ENCODE measurements around the gene VPS37D.
"Not testable (repeated sequence)": the region's sequence is repeated elsewhere in the genome, so short reads cannot be mapped to it uniquely, and the experiment has no call there.

VPS37D gene, protein sequence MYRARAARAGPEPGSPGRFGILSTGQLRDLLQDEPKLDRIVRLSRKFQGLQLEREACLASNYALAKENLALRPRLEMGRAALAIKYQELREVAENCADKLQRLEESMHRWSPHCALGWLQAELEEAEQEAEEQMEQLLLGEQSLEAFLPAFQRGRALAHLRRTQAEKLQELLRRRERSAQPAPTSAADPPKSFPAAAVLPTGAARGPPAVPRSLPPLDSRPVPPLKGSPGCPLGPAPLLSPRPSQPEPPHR

DNA sequence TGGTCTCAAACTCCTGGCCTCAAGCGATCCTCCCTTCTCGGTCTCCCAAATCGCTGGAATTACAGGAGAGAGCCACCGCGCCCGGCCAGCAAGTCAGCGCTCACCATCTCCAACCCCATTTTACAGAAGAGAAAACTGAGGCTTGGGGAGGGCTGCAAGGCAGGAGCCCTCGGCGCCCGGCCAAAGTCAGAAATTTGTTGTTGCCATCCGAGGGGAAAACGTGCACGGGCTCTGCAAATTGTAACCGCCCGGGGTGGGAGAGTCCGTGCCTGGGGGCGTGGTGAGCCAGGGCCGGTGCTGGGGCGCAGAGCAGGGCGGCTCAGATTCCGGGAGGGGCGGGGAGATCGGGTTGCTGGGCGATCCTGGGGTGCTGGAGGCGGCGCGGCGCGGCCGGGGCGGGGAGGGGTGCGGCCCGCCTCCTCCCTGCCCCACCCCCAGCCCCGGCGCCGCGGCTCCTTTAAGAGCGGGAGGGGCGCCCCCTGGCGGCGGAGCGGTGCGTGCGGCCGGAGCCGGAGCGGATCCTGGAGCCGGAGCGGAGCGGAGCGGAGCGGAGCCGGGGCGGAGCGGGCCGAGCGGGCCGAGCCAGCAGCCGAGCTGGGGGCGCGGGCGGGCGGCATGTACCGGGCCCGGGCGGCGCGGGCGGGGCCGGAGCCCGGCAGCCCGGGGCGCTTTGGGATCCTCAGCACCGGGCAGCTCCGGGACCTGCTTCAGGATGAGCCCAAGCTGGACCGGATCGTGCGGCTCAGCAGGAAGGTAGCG, at the start of gene VPS37D:
VPS37D (plus strand) TSS at position 488 of the 759 bp plus-strand sequence; CDS start at position 616, 128 bp downstream.
- peak; percentile 85 for DNase-seq (ENCODE audit: low spot score)

DNA sequence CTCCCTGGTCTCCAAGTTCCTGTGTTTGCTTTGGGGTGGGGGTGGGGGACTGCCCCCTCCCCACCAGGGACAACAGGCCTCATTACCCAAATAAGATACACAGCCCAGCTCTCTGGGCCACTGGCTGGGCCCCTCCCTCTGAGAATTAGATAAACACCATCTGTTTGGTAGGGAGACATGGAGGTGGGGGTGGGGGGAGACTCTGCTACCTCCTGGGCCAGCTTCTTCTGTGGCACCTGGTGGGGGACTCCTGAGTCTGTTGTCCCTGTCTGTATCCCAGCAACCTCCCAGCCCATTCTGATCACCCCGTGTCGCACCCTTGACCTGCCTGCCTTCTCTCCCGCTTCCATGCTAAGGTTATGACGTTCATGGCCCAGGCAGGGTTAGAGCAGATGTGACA, 49.1 kb upstream of the VPS37D start:
- no peak for DNase-seq (ENCODE audit: low spot score)

DNA sequence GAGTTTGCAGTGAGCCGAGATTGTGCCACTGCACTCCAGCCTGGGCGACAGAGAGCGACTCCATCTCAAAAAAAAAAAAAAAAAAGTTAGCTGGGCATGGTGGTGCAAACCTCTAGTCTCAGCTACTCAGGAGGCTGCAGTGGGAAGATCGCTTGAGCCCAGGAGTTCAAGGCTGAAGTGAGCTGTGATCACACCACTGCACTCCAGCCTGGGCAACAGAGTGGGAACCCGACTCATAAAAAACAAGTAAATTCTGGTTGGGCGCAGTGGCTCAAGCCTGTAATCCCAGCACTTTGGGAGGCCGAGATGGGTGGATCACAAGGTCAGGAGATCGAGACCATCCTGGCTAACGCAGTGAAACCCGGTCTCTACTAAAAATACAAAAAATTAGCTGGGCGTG, 48.2 kb upstream of the VPS37D start:
- not testable (repeated sequence) for DNase-seq (ENCODE audit: low spot score)

DNA sequence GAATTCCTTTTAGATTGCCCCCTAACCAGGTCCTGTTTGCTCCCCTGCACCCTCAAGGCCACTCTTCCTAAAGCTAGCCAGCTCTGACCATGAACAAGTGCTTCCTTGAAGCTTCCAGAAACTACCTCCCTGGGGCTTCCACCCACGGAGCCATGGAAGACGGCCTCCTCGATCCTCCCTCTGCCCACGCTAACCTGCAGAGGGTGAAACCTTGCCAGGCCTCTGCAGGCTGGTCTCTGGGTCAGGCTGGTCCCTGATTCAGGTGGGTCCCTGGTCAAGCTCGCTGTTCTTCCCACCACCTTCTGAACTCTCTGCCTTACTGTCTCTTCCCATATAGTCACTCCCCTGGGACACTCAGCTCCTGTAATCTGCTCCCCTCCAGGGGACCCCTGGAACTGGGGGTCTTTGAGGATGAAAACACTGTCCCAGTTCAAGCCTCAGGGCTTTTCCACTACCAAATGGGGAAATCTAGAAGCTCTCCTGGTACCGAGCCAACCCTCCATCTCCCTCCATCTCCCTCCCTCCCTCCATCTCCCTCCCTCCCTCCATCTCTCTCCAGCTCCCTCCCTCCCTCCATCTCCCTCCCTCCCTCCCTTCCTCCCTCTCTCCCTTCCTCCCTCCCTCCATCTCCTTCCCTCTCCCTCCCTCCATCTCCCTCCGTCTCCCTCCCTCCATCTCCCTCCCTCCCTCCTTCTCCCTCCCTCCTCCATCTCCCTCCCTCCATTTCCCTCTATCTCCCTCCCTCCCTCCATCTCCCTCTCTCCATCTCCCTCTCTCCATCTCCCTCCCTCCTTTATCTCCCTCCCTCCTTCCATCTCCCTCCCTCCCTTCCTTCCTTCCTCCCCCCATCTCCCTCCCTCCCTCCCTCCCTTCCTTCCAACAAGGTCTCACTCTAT, 46.2 kb upstream of the VPS37D start:
- no peak for DNase-seq (ENCODE audit: low spot score)

DNA sequence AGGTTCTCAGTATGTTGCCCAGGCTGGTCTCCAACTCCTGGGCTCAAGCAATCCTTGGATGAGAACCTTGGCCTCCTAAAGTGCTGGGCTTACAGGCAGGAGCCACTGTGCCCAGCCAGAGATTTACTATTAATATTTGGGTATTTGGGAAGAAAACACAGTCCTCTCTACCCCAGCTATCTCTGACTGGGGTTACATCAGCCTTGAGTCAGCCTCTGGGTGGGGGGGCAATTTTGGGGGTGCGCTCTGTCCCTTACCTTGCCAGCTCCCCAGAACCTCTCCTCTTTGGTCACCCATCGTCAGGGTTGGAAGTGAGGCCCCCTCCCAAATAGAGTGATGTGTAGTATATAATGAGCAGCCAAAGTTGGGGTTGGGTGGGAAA, 45.1 kb upstream of the VPS37D start:
- no peak for DNase-seq (ENCODE audit: low spot score)

DNA sequence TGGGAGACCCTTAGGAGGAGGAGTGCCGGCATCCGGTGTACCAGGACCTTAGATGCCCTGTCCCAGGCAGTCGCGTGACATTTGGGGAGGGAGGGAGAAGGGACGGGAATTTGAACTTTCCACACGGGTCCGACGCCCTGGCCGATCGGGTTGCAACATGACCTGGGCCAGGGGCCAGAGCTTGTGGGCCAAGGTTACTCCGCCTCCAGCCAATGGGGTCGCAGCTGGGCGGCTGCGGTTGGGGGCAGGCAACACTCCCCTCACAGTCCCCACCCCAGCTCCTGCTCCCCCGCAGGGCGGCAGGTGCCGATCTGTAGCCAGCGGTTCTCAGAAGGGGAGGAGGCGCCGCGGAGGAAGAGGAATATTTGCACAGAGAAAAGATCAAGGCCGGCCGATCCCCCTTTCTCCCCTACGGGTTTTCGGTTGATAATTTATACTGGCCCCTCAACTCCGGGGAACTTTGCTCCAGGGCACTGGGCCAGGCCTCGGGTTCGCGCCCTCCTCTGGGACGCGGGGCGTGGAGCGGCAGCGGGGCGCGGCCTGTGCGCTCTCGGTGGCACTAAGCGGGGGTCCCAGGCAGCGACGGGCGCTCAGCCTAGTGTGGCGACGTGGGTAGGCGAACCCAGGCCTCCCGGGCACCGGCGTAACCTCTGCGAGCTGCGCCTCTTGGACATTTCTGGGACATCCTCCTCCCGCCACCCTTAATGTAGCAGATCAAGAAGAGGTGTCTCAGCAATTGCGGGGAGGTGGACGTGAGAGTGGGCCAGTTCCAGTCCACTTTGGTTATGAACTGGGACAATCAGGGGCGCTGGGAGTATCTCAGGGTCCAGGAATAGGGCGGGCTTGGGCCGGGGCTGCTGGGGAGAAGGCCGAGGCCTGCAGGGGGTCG, 44.5 kb upstream of the VPS37D start:
- no peak for DNase-seq (ENCODE audit: low spot score)

DNA sequence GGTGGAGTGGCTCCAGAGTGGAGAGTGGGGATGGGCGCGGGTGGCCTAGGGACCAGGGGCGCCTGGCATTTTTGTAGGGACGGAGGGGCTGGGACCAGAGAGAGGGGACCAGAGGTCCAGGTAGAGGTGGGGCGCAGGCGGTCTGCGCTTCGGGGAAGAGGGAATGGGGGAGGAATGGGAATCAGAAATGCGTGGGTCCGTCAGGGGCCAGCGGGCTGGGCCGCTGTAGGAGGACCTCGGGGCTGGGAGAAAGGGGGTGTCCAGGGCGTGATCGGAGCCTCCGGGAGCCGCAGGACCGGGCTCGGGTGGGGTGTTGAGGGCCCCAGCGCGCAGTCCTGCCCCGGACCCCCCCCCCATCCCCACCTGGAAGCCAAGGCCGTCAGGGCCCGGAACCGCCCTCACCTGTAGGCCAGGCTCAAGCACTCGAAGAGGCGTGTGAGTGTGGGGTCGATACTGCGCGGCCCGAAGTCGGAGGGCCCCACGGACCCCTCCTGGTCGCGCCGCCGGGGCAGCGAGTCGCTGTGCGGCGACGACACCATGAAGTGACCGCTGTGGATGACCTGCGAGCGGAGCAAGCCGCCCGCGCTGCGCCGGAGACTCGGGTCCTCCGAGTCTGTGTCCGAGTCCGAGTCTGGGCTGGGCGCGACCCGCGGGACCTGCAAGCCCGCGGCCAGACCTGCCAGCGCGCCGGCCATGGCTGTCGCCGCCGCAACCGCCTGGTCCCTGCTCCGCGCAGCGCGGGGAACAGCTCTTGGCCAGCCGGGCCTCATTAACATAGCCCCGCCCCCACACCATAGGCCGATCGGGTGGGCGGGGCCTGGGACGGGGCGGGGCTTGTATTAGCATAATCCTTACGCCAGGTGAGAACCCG, 43.6 kb upstream of the VPS37D start, which contains the start of gene MLXIPL:
MLXIPL (minus strand) TSS at position 725 of the 871 bp plus-strand sequence; CDS start at position 695, 30 bp downstream.
- DNase-seq (ENCODE audit: low spot score) = peak; percentile 77

DNA sequence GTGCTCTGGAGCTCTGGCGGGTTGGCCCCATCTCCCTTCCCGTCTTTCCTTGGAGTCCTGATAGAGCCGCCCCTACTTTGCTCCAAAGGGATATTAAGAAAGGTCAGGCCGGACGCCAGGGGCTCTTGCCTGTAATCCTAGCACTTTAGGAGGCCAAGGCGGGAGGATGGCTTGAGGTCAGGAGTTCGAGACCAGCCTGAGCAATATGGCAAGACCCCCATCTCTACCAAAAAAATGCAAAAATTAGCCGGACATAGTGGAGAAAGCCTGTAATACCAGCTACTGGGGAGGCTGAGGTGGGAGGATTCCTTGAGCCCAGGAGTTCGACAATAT, 43.0 kb upstream of the VPS37D start:
- no peak for DNase-seq (ENCODE audit: low spot score)

DNA sequence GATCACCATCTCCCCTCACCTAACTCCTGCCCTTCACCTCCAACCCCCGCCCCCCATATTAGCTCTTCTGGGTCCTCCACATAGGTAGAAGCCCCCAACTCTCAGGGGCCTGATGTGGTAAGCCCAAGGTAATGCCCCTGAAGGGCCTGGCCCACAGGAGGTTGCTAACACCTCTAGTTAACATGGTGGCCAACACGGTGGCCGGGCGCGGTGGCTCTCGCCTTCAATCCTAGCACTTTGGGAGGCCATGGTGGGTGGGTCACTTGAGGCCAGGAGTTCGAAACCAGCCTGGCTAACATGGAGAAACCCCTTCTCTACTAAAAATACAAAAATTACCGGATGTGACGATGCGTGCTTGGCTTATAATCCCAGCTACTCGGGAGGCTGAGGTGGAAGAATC, 42.4 kb upstream of the VPS37D start:
- DNase-seq (ENCODE audit: low spot score) = no peak

DNA sequence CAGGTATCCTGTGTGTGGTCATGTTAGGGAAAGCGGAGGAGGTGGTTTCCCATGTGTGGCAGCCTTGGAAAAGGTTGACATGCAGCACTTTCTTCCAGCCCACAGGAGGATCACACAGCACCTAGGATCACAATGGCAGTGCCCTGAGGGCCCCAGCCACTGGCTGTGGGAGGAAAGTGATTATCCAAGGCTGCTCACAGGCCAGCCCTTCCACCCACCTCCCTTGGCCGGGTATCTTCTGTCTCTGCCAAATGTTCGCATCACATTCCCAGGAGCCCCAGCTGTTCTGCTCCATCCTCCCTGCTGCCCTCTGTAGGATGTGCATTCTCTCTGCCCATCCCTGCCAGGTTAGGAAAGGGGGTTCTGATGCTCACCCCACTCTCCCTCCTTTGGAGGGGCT, 40.8 kb upstream of the VPS37D start:
- DNase-seq (ENCODE audit: low spot score) = peak; percentile 20

DNA sequence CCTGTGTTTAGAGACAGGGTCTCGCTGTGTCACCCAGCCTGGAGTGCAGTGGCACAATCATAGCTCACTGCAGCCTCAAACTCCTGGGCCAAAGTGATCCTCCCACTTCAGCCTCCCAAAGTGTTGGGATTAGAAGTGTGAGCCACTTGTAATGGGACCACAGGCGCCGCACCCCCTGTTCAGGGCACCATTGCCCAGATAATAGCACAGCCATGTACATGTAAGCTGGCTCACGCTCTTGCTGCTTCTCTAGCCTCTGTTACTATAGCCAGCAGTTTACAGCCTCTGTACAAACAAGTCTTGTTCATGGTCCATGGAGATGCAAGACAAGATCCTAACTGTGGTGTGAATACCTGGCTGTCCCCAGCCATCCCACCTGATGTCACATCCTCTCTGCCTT, 39.1 kb upstream of the VPS37D start:
- no peak for DNase-seq (ENCODE audit: low spot score)

DNA sequence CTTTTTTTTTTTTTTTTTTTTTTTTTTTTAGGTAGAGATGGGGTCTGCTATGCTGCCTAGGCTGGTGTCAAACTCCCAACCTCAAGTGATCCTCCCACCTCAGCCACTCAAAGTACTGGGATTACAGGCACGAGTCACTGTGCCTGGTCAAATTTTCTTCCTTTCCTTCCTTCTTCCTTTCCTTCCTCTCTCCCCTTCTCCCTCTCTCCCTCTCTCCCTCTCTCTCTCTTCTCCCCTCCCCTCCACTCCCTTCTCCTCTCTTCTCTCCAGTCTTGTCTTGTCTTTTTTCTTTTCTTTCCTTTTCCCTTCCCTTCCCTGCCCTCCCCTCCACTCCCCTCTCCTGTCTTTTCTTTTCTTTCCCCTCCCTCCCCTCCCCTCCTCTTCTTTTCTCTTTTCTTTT, 36.1 kb upstream of the VPS37D start:
- no peak for DNase-seq (ENCODE audit: low spot score)

DNA sequence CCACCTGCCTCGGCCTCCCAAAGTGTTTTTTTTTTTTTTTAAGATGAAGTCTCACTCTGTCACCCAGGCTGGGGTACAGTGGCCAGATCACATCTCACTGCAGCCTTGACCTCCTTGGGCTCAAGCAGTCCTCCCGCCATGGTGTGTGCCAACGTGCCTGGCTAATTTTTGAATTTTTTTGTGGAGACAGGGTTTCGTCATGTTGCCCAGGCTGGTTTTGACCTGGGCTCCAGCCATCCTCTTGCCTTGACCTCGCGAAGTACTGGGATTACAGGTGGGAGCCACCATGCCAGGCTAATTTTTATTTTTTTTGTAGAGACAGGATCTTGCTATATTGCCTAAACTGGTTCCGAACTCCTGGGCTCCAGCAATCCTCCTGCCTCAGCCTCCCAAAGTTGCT, 34.3 kb upstream of the VPS37D start:
- no peak for DNase-seq (ENCODE audit: low spot score)

DNA sequence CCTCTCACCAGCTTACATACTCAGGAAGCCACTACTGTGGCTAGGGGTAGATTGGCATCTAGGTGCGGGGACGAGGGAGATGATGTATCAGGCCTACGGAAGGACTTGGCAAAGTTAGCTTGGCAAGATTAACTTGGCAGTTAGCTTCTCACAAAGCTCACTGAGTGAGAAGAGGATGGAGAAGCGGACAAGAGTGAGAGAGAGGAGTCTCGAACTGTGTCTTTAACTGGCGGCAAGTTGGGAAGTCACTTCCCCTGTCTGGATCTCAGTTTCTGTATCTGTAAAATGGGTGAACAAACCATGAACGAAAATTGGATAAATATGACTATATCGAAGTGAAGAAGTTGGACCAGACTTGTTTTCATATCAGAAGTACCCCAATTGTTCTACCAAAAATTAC, 33.8 kb upstream of the VPS37D start:
- DNase-seq (ENCODE audit: low spot score) = no peak

DNA sequence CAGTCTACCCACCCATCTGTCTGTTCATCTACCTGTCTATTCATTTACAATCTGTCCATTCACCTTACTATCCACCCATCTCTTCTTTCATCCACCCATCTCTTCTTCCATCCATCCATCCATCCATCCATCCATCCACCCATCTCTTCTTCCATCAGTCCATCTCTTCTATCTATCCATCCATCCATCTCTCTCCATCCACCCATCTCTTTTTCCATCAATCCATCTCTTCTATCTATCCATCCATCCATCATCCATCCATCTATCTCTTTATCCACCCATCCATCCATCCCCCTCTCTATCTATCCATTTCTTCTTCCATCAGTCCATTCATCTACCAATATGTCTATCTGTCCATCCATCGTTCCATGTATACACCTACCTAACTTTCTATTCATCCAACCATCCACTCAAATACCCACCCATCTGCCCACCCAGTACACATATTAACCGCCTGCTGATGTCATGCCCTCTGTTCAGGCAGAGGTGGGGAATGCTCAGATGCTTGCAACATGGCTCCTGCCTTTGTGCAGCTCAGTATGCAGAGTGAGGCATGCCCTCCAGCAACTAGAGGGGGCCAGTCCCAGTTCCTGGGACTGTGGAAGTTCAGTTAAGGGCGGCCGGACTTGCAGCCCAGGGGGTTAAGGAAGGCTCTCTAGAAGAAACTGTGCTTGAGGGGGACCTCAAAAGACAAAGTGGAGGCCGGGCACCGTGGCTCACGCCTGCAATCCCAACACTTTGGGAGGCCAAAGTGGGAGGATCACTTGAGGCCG, 32.0 kb upstream of the VPS37D start:
- DNase-seq (ENCODE audit: low spot score) = no peak

DNA sequence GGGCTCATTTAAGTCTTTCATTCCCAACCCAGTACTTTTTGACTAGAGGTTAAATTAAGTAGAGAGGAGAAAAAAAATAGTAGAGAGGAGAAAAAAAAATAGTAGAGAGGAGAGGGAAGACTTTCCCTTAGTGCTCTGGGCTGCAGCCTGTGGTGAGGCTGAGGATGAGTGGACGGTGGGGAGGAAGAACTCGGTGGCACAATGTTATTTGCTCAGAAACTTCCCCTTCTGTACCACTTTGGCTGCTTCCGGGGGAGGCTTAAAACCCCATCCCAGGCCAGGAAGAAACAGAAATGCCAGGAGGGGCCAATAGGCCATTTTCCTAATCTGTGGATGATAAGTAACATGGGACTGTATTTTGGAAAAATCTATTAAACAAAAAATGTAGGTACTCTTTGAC, 28.7 kb upstream of the VPS37D start:
- DNase-seq (ENCODE audit: low spot score) = no peak

DNA sequence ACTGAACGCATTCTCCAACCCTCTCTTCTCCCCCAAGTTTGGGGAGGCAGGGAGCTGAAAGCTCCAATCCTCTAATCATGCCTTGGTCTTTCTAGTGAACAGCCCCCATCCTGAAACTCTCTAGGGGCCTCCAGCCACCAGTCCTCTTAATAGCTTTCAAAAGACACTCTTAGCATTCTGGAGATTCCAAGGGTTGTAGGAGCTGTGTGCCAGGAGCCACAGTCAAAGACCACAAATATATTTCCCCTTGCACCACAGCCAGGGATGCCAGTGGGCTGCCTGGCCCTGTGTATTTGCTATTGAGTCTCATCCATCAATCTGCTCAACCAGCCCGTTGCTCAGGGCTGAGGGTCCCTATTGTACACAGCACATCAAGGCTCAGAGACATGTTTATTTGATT, 24.8 kb upstream of the VPS37D start:
- DNase-seq (ENCODE audit: low spot score) = no peak

DNA sequence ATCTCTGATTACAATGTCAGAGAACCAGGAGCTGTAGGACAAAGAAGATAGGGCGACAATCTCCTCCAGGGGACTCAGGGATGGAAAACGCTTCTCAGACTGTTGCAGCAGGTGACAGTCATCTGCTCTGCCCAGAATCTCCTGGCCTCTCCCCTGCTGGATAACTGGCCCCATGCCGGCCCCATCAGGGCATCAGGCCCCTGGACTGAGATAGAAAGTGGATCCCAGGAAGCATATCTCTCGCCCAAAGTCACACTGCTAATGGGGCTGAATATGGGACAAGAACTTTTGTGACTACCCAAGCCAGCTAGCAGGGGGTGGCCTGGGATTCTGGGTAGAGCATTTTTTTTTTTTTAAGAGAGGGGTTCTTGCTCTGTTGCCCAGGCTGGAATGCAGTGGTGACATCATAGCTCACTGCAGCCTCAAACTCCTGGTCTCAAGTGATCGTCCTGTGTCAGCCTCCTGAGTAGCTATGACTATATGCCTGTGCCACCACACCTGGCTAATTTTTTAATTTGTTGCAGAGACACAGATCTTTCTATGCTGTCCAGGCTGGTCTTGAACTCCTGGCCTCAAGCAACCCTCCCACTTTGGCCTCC, 22.8 kb upstream of the VPS37D start:
- peak; percentile 23 for DNase-seq (ENCODE audit: low spot score)

DNA sequence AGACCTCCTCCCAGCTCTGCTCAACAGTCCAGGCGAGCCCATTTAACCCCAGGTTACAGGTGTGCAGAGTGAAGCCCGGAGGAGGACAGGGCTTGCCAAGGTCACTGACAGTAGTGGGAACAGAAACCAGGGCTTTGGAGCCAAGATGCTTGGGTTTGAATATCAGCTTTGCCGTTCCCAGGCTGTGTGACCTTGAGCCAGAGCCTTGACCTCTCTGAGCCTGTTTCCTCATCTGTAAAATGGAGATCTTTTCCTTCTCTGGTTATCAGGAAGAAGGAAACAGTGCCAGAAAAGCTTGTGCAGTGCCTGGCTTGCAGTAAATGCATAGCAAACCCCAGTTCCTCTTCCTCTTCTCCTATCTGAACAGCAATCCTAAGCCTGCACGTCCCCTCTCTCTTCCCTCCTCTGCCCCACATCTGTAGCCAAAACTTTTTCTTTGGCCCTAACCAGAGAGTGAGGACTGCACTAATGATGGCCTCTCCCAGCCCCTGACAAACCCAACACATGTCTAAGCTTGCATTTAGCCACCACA, 21.9 kb upstream of the VPS37D start:
- DNase-seq (ENCODE audit: low spot score) = no peak

Data from kidney tubule cell (primary cell).